Activated CD8-positive, alpha-beta memory T cell treated with anti-CD3 and anti-CD28 coated beads for 1 hour (primary cell): ENCODE data around the gene FAM170B.

Experiments used
- DNase-seq, 2 donors: peaks; one replicate each; pipeline ENCODE4 v3.0.0-alpha.2; 2020; ENCODE audit warnings: low read depth in 1 of 2; ENCODE audit errors: extremely low read depth in 1 of 2

The FAM170B gene

GRCh38 chr10:49133706-49134248 is at the start of gene FAM170B:
TSS of gene FAM170B (minus strand) at chr10:49134021. CDS start at chr10:49133918, 103 bp downstream.
- no peak for DNase-seq

- DNase-seq, result no peak
Observed at GRCh38 chr10:49182776-49183175, 49.0 kb upstream of the FAM170B start.

GRCh38 chr10:49180444-49180860 is 46.6 kb upstream of the FAM170B start:
- no peak for DNase-seq

GRCh38 chr10:49179699-49180443 is 46.0 kb upstream of the FAM170B start:
- no peak for DNase-seq

- DNase-seq, result no peak
Observed at GRCh38 chr10:49178489-49179471, 45.0 kb upstream of the FAM170B start.

- peak in 1 of 2 donors; percentile 25 for DNase-seq
Observed at GRCh38 chr10:49177391-49178355, 43.9 kb upstream of the FAM170B start.

GRCh38 chr10:49176310-49177268 is 42.8 kb upstream of the FAM170B start:
- no peak for DNase-seq

- DNase-seq, result no peak
Observed at GRCh38 chr10:49175587-49176309, 41.9 kb upstream of the FAM170B start.

GRCh38 chr10:49174926-49175500 is 41.2 kb upstream of the FAM170B start:
- no peak for DNase-seq

GRCh38 chr10:49174261-49174925 is 40.6 kb upstream of the FAM170B start:
- no peak for DNase-seq

- no peak for DNase-seq
Observed at GRCh38 chr10:49173853-49174252, 40.0 kb upstream of the FAM170B start.

GRCh38 chr10:49173201-49173772 is 39.5 kb upstream of the FAM170B start:
- DNase-seq, result no peak

GRCh38 chr10:49172777-49173132 is 38.9 kb upstream of the FAM170B start:
- no peak for DNase-seq

- no peak for DNase-seq
Observed at GRCh38 chr10:49172061-49172776, 38.4 kb upstream of the FAM170B start.

GRCh38 chr10:49171326-49172060 is 37.7 kb upstream of the FAM170B start:
- DNase-seq, result no peak
